Gastroesophageal sphincter (tissue), 3 donors: ENCODE measurements around the gene HELB.

ENCODE experiments used
- EP300 ChIP-seq: sonication (generic); formaldehyde crosslinking; IDR thresholded peaks from one replicate; pipeline ENCODE4 v1.6.1; 2017; ENCODE audit warnings: antibody characterized with exemption, mild to moderate bottlenecking
- POLR2AphosphoS5 ChIP-seq: sonication (generic); formaldehyde crosslinking; IDR thresholded peaks from one replicate; pipeline ENCODE4 v1.6.1; 2017; ENCODE audit warnings: antibody characterized with exemption
- TF ChIP-seq, protein P1 (sequence below), 4 experiments: fragments of 200-600 bp in 2 of 4; fragments of 450-650 bp in 2 of 4; sonication (generic) in 1 of 4; IDR thresholded peaks; one replicate each; pipeline ENCODE4 v1.5.1; 2017 to 2019; ENCODE audit warnings: antibody characterized with exemption in 4 of 4, mild to moderate bottlenecking in 2 of 4, moderate library complexity in 2 of 4

DNA sequence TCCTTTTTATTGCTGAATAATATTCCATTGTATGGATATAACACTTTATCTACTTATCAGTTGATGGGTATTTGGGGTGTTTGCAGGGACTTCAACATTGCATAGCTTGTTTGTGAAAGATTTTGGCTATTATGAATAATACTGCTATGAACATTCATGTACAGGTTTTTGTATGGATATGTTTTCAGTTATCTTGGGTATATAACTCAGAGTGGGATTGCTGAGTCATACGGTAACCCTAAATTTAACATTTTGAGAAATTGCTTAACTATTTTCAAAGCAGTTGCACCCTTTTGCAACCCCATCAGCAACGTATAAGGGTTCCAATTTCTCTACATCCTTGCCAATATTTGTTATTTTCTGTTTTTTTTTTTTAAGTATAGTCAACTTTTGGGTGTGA, 27.3 kb upstream of the HELB start:
- TF ChIP-seq POLR2AphosphoS5 (no peak), EP300 (no peak)
- TF ChIP-seq, protein P1, sequence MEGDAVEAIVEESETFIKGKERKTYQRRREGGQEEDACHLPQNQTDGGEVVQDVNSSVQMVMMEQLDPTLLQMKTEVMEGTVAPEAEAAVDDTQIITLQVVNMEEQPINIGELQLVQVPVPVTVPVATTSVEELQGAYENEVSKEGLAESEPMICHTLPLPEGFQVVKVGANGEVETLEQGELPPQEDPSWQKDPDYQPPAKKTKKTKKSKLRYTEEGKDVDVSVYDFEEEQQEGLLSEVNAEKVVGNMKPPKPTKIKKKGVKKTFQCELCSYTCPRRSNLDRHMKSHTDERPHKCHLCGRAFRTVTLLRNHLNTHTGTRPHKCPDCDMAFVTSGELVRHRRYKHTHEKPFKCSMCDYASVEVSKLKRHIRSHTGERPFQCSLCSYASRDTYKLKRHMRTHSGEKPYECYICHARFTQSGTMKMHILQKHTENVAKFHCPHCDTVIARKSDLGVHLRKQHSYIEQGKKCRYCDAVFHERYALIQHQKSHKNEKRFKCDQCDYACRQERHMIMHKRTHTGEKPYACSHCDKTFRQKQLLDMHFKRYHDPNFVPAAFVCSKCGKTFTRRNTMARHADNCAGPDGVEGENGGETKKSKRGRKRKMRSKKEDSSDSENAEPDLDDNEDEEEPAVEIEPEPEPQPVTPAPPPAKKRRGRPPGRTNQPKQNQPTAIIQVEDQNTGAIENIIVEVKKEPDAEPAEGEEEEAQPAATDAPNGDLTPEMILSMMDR (IDR thresholded peaks at IDR 0.05): no peak
